Activated gamma-delta T cell (primary cell): Measurements from ENCODE around the gene BIRC5.

Source experiments
- DNase-seq: peaks from one replicate; lab custom pipeline; 2025; lab: John Stamatoyannopoulos, UW

The BIRC5 gene

DNA sequence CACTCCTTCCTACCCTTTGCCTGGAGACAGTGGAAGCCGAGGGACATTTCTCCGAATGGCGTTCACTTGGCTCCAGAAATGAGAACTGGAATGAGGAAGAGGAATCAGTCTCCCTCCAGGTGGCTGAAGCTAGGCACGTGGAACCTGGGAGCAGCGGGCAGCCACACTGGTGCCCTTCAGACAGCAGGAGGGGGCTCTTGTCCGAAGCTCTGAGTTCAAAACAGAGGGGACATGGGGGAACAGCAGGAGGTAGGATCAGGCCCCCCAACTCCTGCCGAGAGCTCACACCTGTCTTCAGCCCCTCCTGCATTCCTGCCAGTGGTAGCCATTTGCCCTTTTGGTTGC, 58.8 kb downstream of the BIRC5 start:
- DNase-seq = no peak

- DNase-seq = no peak
These were observed 59.8 kb downstream of the BIRC5 start for GRCh38 chr17:78273813-78274212.
